Stimulated activated CD8-positive, alpha-beta memory T cell treated with anti-CD3 and anti-CD28 coated beads, Interleukin-7, amount 100 ng/mL, for 24 hours (primary cell): ENCODE measurements around the gene BTN3A1.
"Not testable (repeated sequence)": the region's sequence is repeated elsewhere in the genome, so short reads cannot be mapped to it uniquely, and the experiment has no call there.

Experiments
- DNase-seq: peaks from one replicate; pipeline ENCODE4 v3.0.0-alpha.2; 2020; ENCODE audit warnings: low read depth

BTN3A1 gene

GRCh38 chr6:26415036-26415614 lies 13.1 kb downstream of the BTN3A1 start:
- no peak for DNase-seq

- DNase-seq = no peak
Observed at GRCh38 chr6:26415791-26416190, 13.7 kb downstream of the BTN3A1 start.

GRCh38 chr6:26416288-26416687 lies 14.2 kb downstream of the BTN3A1 start:
- no peak for DNase-seq

- not testable (repeated sequence) for DNase-seq
Observed at GRCh38 chr6:26418077-26418476, 16.0 kb downstream of the BTN3A1 start.

- not testable (repeated sequence) for DNase-seq
Observed at GRCh38 chr6:26418795-26419194, 16.7 kb downstream of the BTN3A1 start.

GRCh38 chr6:26420688-26421171 lies 18.7 kb downstream of the BTN3A1 start:
- DNase-seq = no peak

- no peak for DNase-seq
Observed at GRCh38 chr6:26421259-26422144, 19.4 kb downstream of the BTN3A1 start.

- DNase-seq = no peak
Observed at GRCh38 chr6:26422329-26422728, 20.3 kb downstream of the BTN3A1 start.

- DNase-seq = no peak
Observed at GRCh38 chr6:26426691-26427450, 24.8 kb downstream of the BTN3A1 start.

- DNase-seq = no peak
Observed at GRCh38 chr6:26427451-26427809, 25.4 kb downstream of the BTN3A1 start.

- DNase-seq = no peak
Observed at GRCh38 chr6:26428206-26428605, 26.1 kb downstream of the BTN3A1 start.

GRCh38 chr6:26430787-26431186 lies 28.7 kb downstream of the BTN3A1 start:
- no peak for DNase-seq

- DNase-seq = no peak
Observed at GRCh38 chr6:26431258-26432172, 29.4 kb downstream of the BTN3A1 start.

GRCh38 chr6:26432627-26433201 lies 30.6 kb downstream of the BTN3A1 start:
- DNase-seq = no peak

- not testable (repeated sequence) for DNase-seq
Observed at GRCh38 chr6:26433680-26434079, 31.6 kb downstream of the BTN3A1 start.

GRCh38 chr6:26436018-26436417 lies 33.9 kb downstream of the BTN3A1 start:
- DNase-seq = no peak

GRCh38 chr6:26437550-26437949 lies 35.5 kb downstream of the BTN3A1 start:
- DNase-seq = no peak

- DNase-seq = no peak
Observed at GRCh38 chr6:26438000-26438399, 35.9 kb downstream of the BTN3A1 start.

- DNase-seq = no peak
Observed at GRCh38 chr6:26439151-26440125, 37.4 kb downstream of the BTN3A1 start.

GRCh38 chr6:26440977-26441358 lies 38.9 kb downstream of the BTN3A1 start:
- DNase-seq = no peak
